H9 (cell line): ENCODE data around the gene TBX21. TPM values are rescaled to one million over a fixed set of nuclear protein-coding genes. Genes with fewer than 3 reads are reported as not detected.

Experiments used
- DNase-seq: peaks from one replicate; pipeline ENCODE4 v3.0.0-alpha.2; 2017
- H2AFZ ChIP-seq: one replicate; pipeline ENCODE4 v1.6.1; 2013; ENCODE audit warnings: mild to moderate bottlenecking, low read length, control low read depth, moderate library complexity
- H2AK5ac ChIP-seq: 2 replicates; pipeline ENCODE4 v1.6.1; 2013; ENCODE audit warnings: low read length, control low read depth, mixed read lengths; ENCODE audit not compliant: insufficient read length
- H2BK120ac ChIP-seq: one replicate; pipeline ENCODE4 v1.6.1; 2013; ENCODE audit warnings: low read depth, mild to moderate bottlenecking, low read length, control low read depth, inconsistent platforms; ENCODE audit not compliant: poor library complexity, severe bottlenecking
- H2BK12ac ChIP-seq: 2 replicates; pipeline ENCODE4 v1.6.1; 2013; ENCODE audit warnings: low read length, control low read depth, mixed read lengths, low read depth; ENCODE audit not compliant: insufficient read length
- H2BK15ac ChIP-seq: 2 replicates; pipeline ENCODE4 v1.6.1; 2013; ENCODE audit warnings: low read depth, low read length, control low read depth
- H2BK20ac ChIP-seq: one replicate; pipeline ENCODE4 v1.6.1; 2013; ENCODE audit warnings: low read depth, mild to moderate bottlenecking, low read length, control low read depth, inconsistent platforms; ENCODE audit not compliant: poor library complexity, severe bottlenecking
- H2BK5ac ChIP-seq: 2 replicates; pipeline ENCODE4 v1.6.1; 2013; ENCODE audit warnings: low read length, control low read depth, mixed read lengths; ENCODE audit not compliant: insufficient read length
- H3K14ac ChIP-seq: 2 replicates; pipeline ENCODE4 v1.6.1; 2013; ENCODE audit warnings: low read length, control low read depth; ENCODE audit not compliant: insufficient read depth
- H3K18ac ChIP-seq: 2 replicates; pipeline ENCODE4 v1.6.1; 2013; ENCODE audit warnings: low read depth, mild to moderate bottlenecking, mixed read lengths, low read length, control low read depth; ENCODE audit not compliant: insufficient read length
- H3K23ac ChIP-seq: 2 replicates; pipeline ENCODE4 v1.6.1; 2013; ENCODE audit warnings: low read length, control low read depth, mixed read lengths, low read depth; ENCODE audit not compliant: insufficient read length
- H3K23me2 ChIP-seq: 2 replicates; pipeline ENCODE4 v1.6.1; 2013; ENCODE audit warnings: low read depth, mild to moderate bottlenecking, mixed read lengths, low read length, control low read depth; ENCODE audit not compliant: insufficient read length, poor library complexity, severe bottlenecking
- H3K27ac ChIP-seq: 2 replicates; pipeline ENCODE4 v1.5.1; 2013; ENCODE audit warnings: low read length, control low read depth, mixed read lengths, low read depth; ENCODE audit not compliant: insufficient read length
- H3K27me3 ChIP-seq: 2 replicates; pipeline ENCODE4 v1.6.1; 2013; ENCODE audit warnings: low read length, control low read depth, inconsistent platforms; ENCODE audit not compliant: insufficient read depth
- H3K4ac ChIP-seq: 2 replicates; pipeline ENCODE4 v1.6.1; 2013; ENCODE audit warnings: low read depth, mild to moderate bottlenecking, control low read depth, inconsistent platforms, low read length, moderate library complexity
- H3K4me1 ChIP-seq: 2 replicates; pipeline ENCODE4 v1.6.1; 2013; ENCODE audit warnings: low read length, control low read depth, inconsistent platforms; ENCODE audit not compliant: insufficient read depth
- H3K4me2 ChIP-seq: 2 replicates; pipeline ENCODE4 v1.6.1; 2013; ENCODE audit warnings: low read length, control low read depth, mixed read lengths; ENCODE audit not compliant: insufficient read length, insufficient read depth
- H3K56ac ChIP-seq: 2 replicates; pipeline ENCODE4 v1.6.1; 2013; ENCODE audit warnings: low read depth, mild to moderate bottlenecking, mixed read lengths, low read length, control low read depth; ENCODE audit not compliant: insufficient read length
- H3K79me1 ChIP-seq: 2 replicates; pipeline ENCODE4 v1.6.1; 2013; ENCODE audit warnings: low read depth, mild to moderate bottlenecking, moderate library complexity, low read length, control low read depth, inconsistent platforms; ENCODE audit not compliant: insufficient read depth, poor library complexity, severe bottlenecking
- H3K79me2 ChIP-seq: 2 replicates; pipeline ENCODE4 v1.6.1; 2013; ENCODE audit warnings: low read length, control low read depth, inconsistent platforms; ENCODE audit not compliant: insufficient read depth
- H3K9ac ChIP-seq: 2 replicates; pipeline ENCODE4 v1.6.1; 2013; ENCODE audit warnings: low read length, control low read depth, mixed read lengths; ENCODE audit not compliant: insufficient read length; ENCODE audit errors: extremely low read depth
- H3K9me3 ChIP-seq: one replicate; pipeline ENCODE4 v1.6.1; 2013; ENCODE audit warnings: low read depth, low read length, inconsistent platforms; ENCODE audit not compliant: control insufficient read depth
- H3T11ph ChIP-seq: one replicate; pipeline ENCODE4 v1.6.1; 2013; ENCODE audit warnings: mild to moderate bottlenecking, low read length, control low read depth, inconsistent platforms
- H4K20me1 ChIP-seq: one replicate; pipeline ENCODE4 v1.6.1; 2013; ENCODE audit not compliant: control insufficient read depth, insufficient read length, insufficient read depth
- H4K5ac ChIP-seq: 2 replicates; pipeline ENCODE4 v1.6.1; 2013; ENCODE audit warnings: low read depth, mild to moderate bottlenecking, mixed read lengths, low read length, control low read depth; ENCODE audit not compliant: insufficient read length
- H4K8ac ChIP-seq: replicated peaks from 2 replicates; pipeline ENCODE4 v1.6.1; 2013; ENCODE audit warnings: low read length, control low read depth, mixed read lengths, low read depth; ENCODE audit not compliant: insufficient read length
- H4K91ac ChIP-seq: 2 replicates; pipeline ENCODE4 v1.6.1; 2013; ENCODE audit warnings: low read depth, mild to moderate bottlenecking, moderate library complexity, mixed read lengths, low read length, control low read depth; ENCODE audit not compliant: insufficient read length
- H3K27ac Mint-ChIP-seq, 3 experiments: 2 replicates in 2 of 3; 3 replicates in 1 of 3; pipeline ENCODE4 v1.8.0; 2020 to 2021; ENCODE audit warnings: mixed read lengths in 3 of 3, mild to moderate bottlenecking in 1 of 3, moderate library complexity in 1 of 3
- H3K27me3 Mint-ChIP-seq: 2 replicates; pipeline ENCODE4 v1.8.0; 2021; ENCODE audit warnings: low read depth, mild to moderate bottlenecking, moderate library complexity, mixed read lengths
- H3K36me3 Mint-ChIP-seq, 3 experiments: 2 replicates in 2 of 3; 3 replicates in 1 of 3; pipeline ENCODE4 v1.8.0; 2020 to 2021; ENCODE audit warnings: low read depth in 3 of 3, mixed read lengths in 3 of 3; ENCODE audit not compliant: insufficient read depth in 1 of 3
- H3K4me1 Mint-ChIP-seq, 2 experiments: 2 replicates each; pipeline ENCODE4 v1.8.0; 2020; ENCODE audit warnings: mixed read lengths in 2 of 2
- H3K4me3 Mint-ChIP-seq, 2 experiments: 2 replicates in 1 of 2; 3 replicates in 1 of 2; pipeline ENCODE4 v1.8.0; 2020 to 2021; ENCODE audit warnings: mild to moderate bottlenecking in 2 of 2, mixed read lengths in 2 of 2, moderate library complexity in 1 of 2
- H3K9me3 Mint-ChIP-seq, 2 experiments: 2 replicates in 1 of 2; 3 replicates in 1 of 2; pipeline ENCODE4 v1.8.0; 2020; ENCODE audit warnings: mild to moderate bottlenecking in 2 of 2, mixed read lengths in 2 of 2, moderate library complexity in 1 of 2
- WGBS: extraction: QIAGEN DNeasy Blood & Tissue Kit; methylation state at CpG from one replicate; pipeline ENCODE4 v1.1.7; 2013; ENCODE audit warnings: missing lambda C conversion rate, low lambda C conversion rate, mixed read lengths; ENCODE audit not compliant: insufficient read length; ENCODE audit errors: extremely low coverage; 5-methylcytosine and 5-hydroxymethylcytosine counted together
- total RNA-seq: library from RNA; stranded (reverse); gene quantifications from 2 replicates; pipeline ENCODE4 v1.2.1, GENCODE V29; 2021
- TF ChIP-seq, protein P1 (sequence below): fragments of 200-600 bp; sonication (generic); conservative IDR thresholded peaks from 3 replicates; pipeline ENCODE4 v1.8.0; 2021; ENCODE audit warnings: antibody characterized with exemption, mild to moderate bottlenecking

TBX21 gene
- total RNA-seq, 1 experiment from 2014 or later: not detected

DNA sequence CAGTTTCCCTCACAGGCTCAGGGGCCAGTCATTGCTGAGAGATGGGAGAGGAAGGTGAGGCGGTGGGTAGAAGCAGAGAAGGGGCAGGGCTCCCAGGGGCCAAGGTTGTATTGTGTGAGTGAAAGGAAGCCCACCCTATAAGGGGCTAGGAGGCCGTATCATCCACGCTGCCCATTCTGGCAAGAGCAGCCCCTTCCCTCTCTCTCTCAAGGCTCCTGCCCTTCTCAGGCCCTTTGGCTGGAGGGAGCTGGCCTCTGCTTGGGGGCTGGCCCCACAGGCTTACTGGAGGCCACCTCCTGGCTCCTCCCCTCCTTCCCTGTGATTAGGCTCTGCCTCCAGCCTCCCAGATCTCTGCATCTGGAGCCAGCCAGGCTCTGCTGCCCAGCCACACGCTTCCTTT lies 31.4 kb upstream of the TBX21 start:
- Histone ChIP-seq H3K18ac (no peak overlapping the region), H3K79me2 (no peaks in the 10 kb centered on the region), H3K23ac (no peak overlapping the region), H2BK20ac (no peak overlapping the region), H4K8ac (no peak overlapping the region), H2AK5ac (no peak overlapping the region), H3K27ac (no peak overlapping the region), H3K27me3 (no peaks in the 10 kb centered on the region), H4K20me1 (no peaks in the 10 kb centered on the region), H3K4me1 (no peaks in the 10 kb centered on the region), H3T11ph (no peak overlapping the region), H2AFZ (no peak overlapping the region), H3K4me2 (no peak overlapping the region), H2BK5ac (no peak overlapping the region), H3K79me1 (no peaks in the 10 kb centered on the region), H3K23me2 (no peaks in the 10 kb centered on the region), H2BK15ac (no peak overlapping the region), H4K5ac (no peak overlapping the region), H2BK12ac (no peak overlapping the region), H3K56ac (no peak overlapping the region), H4K91ac (no peak overlapping the region), H3K9ac (no peak overlapping the region), H3K14ac (no peak overlapping the region), H3K9me3 (no peaks in the 10 kb centered on the region), H3K4ac (no peak overlapping the region), H2BK120ac (no peak overlapping the region)
- no CpG with 5 or more reads among the region's 4 CpGs for WGBS
- peak overlapping the region in 2 of 3 experiments; percentile 0 to 80; a peak in 2 of 7 replicates for H3K27ac Mint-ChIP-seq
- TF ChIP-seq, protein P1, sequence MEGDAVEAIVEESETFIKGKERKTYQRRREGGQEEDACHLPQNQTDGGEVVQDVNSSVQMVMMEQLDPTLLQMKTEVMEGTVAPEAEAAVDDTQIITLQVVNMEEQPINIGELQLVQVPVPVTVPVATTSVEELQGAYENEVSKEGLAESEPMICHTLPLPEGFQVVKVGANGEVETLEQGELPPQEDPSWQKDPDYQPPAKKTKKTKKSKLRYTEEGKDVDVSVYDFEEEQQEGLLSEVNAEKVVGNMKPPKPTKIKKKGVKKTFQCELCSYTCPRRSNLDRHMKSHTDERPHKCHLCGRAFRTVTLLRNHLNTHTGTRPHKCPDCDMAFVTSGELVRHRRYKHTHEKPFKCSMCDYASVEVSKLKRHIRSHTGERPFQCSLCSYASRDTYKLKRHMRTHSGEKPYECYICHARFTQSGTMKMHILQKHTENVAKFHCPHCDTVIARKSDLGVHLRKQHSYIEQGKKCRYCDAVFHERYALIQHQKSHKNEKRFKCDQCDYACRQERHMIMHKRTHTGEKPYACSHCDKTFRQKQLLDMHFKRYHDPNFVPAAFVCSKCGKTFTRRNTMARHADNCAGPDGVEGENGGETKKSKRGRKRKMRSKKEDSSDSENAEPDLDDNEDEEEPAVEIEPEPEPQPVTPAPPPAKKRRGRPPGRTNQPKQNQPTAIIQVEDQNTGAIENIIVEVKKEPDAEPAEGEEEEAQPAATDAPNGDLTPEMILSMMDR: no peak
- no peak overlapping the region for H3K4me3 Mint-ChIP-seq
- H3K27me3 Mint-ChIP-seq: peaks cover 2% of the 10 kb centered on the region; the same call in 1 of the 2 replicates
- peaks cover 3 to 23% of the 10 kb centered on the region in 2 experiments; a peak in 3 of 4 replicates for H3K4me1 Mint-ChIP-seq
- peak; percentile 68 for DNase-seq
- H3K9me3 Mint-ChIP-seq: no peaks in the 10 kb centered on the region
- peaks cover 2 to 32% (median 13%) of the 10 kb centered on the region in 3 experiments; a peak in 6 of 7 replicates for H3K36me3 Mint-ChIP-seq
